Measurements from ENCODE around the gene INTS7. TPM values are rescaled to one million over a fixed set of nuclear protein-coding genes. Genes with fewer than 3 reads are reported as not detected.
"Not testable (repeated sequence)": the region's sequence is repeated elsewhere in the genome, so short reads cannot be mapped to it uniquely, and the experiment has no call there.

The INTS7 gene
- total and polyA plus RNA-seq, 9 of the 15 experiments (the other 6 are each of a cell fraction or from before 2014, with no cell fraction given), result 27.3 to 68.4 (median 40.4) TPM

DNA sequence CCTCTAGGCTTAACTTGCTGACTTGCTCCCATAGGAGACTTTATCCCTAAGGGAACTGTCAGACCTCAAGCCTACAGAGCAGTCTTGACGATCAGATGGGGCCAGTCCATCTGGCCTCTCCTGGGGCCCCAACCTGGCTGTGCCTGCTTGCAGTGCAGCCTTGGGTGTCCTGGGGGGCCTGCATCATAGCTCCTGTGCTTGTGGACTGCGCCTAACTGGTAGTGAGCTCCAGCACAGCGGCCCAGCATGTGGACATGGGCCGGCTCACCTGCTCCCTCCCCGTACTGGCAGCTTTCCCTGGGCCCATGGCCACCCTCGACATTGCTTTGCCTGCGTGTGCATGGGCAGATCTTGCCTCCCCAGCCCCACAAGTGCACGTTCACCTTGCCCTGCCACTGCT lies 76.1 kb downstream of the INTS7 start:
- no peak overlapping the region for H3K4me2 ChIP-seq (ENCODE audit: insufficient read depth, low read length)

DNA sequence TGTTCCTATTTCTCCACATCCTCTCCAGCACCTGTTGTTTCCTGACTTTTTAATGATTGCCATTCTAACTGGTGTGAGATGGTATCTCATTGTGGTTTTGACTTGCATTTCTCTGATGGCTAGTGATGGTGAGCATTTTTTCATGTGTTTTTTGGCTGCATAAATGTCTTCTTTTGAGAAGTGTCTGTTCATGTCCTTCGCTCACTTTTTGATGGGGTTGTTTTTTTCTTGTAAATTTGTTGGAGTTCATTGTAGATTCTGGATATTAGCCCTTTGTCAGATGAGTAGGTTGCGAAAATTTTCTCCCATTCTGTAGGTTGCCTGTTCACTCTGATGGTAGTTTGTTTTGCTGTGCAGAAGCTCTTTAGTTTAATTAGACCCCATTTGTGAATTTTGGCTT lies 81.3 kb downstream of the INTS7 start:
- H3K4me1 ChIP-seq (replicated peaks in 1 of 2; ENCODE audit: control insufficient read depth in 2 of 2, insufficient read depth in 2 of 2, low read length in 2 of 2); H3K79me2 ChIP-seq (ENCODE audit: control insufficient read depth, insufficient read depth, low read length); H3K4me2 ChIP-seq (ENCODE audit: insufficient read depth, low read length); H3K9me1 ChIP-seq (ENCODE audit: control insufficient read depth, insufficient read depth, low read length); H4K20me1 ChIP-seq (replicated peaks; ENCODE audit: control insufficient read depth, insufficient read depth, low read length); DNase-seq (ENCODE audit: extremely low read depth in 1 of 4, low spot score in 3 of 4); ATAC-seq; H2AFZ ChIP-seq (ENCODE audit: low read depth, low read length); H3K9me3 ChIP-seq (replicated peaks; ENCODE audit: control insufficient read depth, insufficient read depth, low read depth, low read length); in situ Hi-C loops (cut with MboI); POLR2A ChIA-PET; FAIRE-seq; BruUV-seq (replicated peaks); H3K27ac ChIP-seq (ENCODE audit: extremely low read depth, low read depth, low read length); H3K4me3 ChIP-seq; intact Hi-C loops (cut with micrococcal nuclease); H3K9ac ChIP-seq (ENCODE audit: insufficient read depth in 1 of 2, low read depth in 2 of 2, low read length in 2 of 2); CTCF ChIA-PET (ENCODE audit: low intra/inter-chr PET ratio); H3K27me3 ChIP-seq (ENCODE audit: control insufficient read depth in 2 of 2, insufficient read depth in 2 of 2, low read length in 2 of 2): not testable (repeated sequence)
- H3K36me3 ChIP-seq (ENCODE audit: control insufficient read depth, insufficient read depth, low read length), result peaks cover 49% of the 10 kb centered on the region
- no CpG with 5 or more reads among the region's 2 CpGs for WGBS (ENCODE audit: insufficient coverage, low coverage, missing lambda C conversion rate)
- TF ChIP-seq POLR2A (conservative IDR thresholded peaks at IDR 0.05), result 0 out of 2 replicates have a peak, but pooled peaks have one; percentile 16
- TF ChIP-seq, protein P1, sequence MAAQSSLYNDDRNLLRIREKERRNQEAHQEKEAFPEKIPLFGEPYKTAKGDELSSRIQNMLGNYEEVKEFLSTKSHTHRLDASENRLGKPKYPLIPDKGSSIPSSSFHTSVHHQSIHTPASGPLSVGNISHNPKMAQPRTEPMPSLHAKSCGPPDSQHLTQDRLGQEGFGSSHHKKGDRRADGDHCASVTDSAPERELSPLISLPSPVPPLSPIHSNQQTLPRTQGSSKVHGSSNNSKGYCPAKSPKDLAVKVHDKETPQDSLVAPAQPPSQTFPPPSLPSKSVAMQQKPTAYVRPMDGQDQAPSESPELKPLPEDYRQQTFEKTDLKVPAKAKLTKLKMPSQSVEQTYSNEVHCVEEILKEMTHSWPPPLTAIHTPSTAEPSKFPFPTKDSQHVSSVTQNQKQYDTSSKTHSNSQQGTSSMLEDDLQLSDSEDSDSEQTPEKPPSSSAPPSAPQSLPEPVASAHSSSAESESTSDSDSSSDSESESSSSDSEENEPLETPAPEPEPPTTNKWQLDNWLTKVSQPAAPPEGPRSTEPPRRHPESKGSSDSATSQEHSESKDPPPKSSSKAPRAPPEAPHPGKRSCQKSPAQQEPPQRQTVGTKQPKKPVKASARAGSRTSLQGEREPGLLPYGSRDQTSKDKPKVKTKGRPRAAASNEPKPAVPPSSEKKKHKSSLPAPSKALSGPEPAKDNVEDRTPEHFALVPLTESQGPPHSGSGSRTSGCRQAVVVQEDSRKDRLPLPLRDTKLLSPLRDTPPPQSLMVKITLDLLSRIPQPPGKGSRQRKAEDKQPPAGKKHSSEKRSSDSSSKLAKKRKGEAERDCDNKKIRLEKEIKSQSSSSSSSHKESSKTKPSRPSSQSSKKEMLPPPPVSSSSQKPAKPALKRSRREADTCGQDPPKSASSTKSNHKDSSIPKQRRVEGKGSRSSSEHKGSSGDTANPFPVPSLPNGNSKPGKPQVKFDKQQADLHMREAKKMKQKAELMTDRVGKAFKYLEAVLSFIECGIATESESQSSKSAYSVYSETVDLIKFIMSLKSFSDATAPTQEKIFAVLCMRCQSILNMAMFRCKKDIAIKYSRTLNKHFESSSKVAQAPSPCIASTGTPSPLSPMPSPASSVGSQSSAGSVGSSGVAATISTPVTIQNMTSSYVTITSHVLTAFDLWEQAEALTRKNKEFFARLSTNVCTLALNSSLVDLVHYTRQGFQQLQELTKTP (IDR thresholded peaks at IDR 0.05; ENCODE audit: low read depth in 1 of 2, partially characterized antibody in 2 of 2), result peak in 1 of 2 experiments; percentile 97

More for the DNA sequence above, 76.1 kb downstream of the INTS7 start:
- ChIA-PET CTCF (ENCODE audit: low intra/inter-chr PET ratio) (no interaction called here), POLR2A (no interaction called here)
- no peak for DNase-seq (ENCODE audit: extremely low read depth in 1 of 4, low spot score in 3 of 4)
- H2AFZ ChIP-seq (ENCODE audit: low read depth, low read length), result no peak overlapping the region
- FAIRE-seq, result no peak
- no peaks in the 10 kb centered on the region; the same call in 2 of the 3 replicates for H3K79me2 ChIP-seq (ENCODE audit: control insufficient read depth, insufficient read depth, low read length)
- intact Hi-C loops (cut with micrococcal nuclease) (no loop called here), in situ Hi-C loops (cut with MboI) (no loop called here)
- H3K9ac ChIP-seq (ENCODE audit: insufficient read depth in 1 of 2, low read depth in 2 of 2, low read length in 2 of 2), result no peak overlapping the region
- ATAC-seq, result no peak
- no peak overlapping the region for H3K4me3 ChIP-seq
- TF ChIP-seq RBM22 (IDR thresholded peaks at IDR 0.05; ENCODE audit: low read depth, low read length, poor library complexity, severe bottlenecking) (peak; percentile 23), BRF1 (IDR thresholded peaks at IDR 0.05; ENCODE audit: borderline replicate concordance, extremely low read depth, insufficient read length) (no peak)
- whole genome bisulfite sequencing (ENCODE audit: insufficient coverage, low coverage, missing lambda C conversion rate), result over 99% methylated on average over 8 of the region's 8 CpGs
- BruUV-seq (replicated peaks), result no TSS peak
- H3K9me3 ChIP-seq (replicated peaks; ENCODE audit: control insufficient read depth, insufficient read depth, low read depth, low read length), result no peaks in the 10 kb centered on the region
- H4K20me1 ChIP-seq (replicated peaks; ENCODE audit: control insufficient read depth, insufficient read depth, low read length), result no peaks in the 10 kb centered on the region
- peaks cover 0 to 4% of the 10 kb centered on the region in 2 experiments; a peak in 1 of 5 replicates for H3K4me1 ChIP-seq (replicated peaks in 1 of 2; ENCODE audit: control insufficient read depth in 2 of 2, insufficient read depth in 2 of 2, low read length in 2 of 2)
- no peaks in the 10 kb centered on the region for H3K27me3 ChIP-seq (ENCODE audit: control insufficient read depth in 2 of 2, insufficient read depth in 2 of 2, low read length in 2 of 2)
- H3K27ac ChIP-seq (ENCODE audit: extremely low read depth, low read depth, low read length), result no peak overlapping the region
- H3K9me1 ChIP-seq (ENCODE audit: control insufficient read depth, insufficient read depth, low read length), result no peaks in the 10 kb centered on the region
- H3K36me3 ChIP-seq (ENCODE audit: control insufficient read depth, insufficient read depth, low read length), result peaks cover 45% of the 10 kb centered on the region

Measured in K562 (cell line).